DMS79 treated with DMSO at 0.1 percent for 48 hours (cell line): ENCODE data around the gene MINDY4.

ENCODE experiments used
- DNase-seq: peaks from one replicate; lab custom pipeline; 2025; lab: John Stamatoyannopoulos, UW

MINDY4 gene

GRCh38 chr7:30775992-30776391 lies 4.8 kb downstream of the MINDY4 start:
- DNase-seq: no peak

DNA sequence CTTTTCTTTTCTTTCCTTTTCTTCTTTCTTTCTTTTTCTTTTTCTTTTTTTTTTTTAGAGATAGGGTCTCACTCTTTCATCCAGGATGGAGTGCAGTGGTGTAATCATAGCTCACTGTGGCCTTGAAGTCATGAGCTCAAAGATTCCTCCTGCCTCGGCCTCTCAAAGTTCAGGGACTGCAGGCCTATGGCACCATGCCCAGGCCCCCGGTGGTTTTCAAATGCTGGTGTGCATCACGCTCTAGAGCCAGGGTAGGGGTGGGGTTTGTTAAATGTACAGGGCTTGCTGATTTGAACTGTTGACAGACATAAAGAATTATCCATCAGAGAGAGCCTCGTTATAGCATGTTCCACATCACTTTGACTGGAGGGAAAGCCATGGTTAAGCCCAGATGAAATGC lies 5.8 kb downstream of the MINDY4 start:
- no peak for DNase-seq

- DNase-seq: no peak
These were observed 7.2 kb downstream of the MINDY4 start for GRCh38 chr7:30778255-30779025.

GRCh38 chr7:30779574-30779973 lies 8.4 kb downstream of the MINDY4 start:
- no peak for DNase-seq

DNA sequence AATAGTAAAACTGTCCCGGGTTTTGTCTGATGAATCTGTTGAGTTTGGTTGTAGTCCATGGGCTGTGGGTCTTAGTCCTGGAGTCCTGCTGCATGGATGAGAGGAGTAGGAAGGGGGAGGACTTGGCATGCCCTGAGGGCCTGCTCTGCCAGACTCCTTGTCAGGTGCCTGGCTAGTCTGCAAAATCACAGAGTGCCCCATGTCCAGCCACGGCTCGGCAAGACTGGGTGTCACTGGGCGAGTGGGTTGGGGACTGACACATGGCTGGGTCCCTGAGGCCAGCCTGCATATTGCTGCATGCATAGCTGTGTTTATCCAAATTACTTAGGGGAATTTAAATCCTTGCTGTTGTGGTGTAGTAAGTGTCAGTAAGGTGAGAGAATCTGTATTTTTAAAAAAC lies 9.7 kb downstream of the MINDY4 start:
- no peak for DNase-seq

- no peak for DNase-seq
These were observed 11.5 kb downstream of the MINDY4 start for GRCh38 chr7:30782690-30783089.

- DNase-seq: no peak
These were observed 14.6 kb downstream of the MINDY4 start for GRCh38 chr7:30785786-30786185.

DNA sequence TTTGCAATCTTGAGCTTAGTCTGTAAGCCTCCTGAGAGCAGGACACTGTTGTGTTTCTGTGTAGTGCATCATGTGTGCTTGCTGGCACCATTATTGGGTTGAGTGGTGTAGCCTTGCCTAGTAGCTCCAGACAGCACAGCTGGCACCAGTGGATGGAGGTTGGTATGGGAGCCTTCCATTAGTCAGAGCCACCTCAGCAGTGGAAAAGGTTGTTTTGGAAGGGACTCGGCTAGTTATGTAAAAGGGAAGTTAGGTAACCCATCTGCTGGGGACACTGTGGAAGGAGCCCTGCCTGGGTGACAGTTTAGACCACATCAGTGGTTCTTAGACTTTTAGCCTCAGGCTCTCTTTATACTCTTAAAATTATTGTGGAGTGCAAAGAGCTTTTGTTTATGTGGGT lies 16.3 kb downstream of the MINDY4 start:
- no peak for DNase-seq

- DNase-seq: no peak
These were observed 17.6 kb downstream of the MINDY4 start for GRCh38 chr7:30788640-30789333.

DNA sequence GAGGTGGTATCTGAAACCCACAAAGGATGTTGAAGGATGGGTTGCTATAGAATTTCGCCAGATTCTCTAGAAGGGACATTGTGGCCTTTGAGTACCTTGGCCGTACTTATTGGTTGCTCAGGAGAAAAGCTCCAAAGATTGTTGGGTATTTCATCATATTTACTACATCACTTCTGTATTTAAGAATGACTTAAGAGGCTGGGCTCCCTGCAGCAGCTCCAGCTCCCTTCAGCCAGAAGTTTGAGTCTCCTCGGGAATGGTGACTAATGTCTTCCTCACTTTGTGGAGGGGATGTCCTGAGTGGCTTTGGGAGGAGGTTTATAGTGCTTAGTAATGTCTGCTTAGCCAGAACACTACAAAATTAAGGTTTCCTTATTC lies 18.1 kb downstream of the MINDY4 start:
- DNase-seq: no peak

DNA sequence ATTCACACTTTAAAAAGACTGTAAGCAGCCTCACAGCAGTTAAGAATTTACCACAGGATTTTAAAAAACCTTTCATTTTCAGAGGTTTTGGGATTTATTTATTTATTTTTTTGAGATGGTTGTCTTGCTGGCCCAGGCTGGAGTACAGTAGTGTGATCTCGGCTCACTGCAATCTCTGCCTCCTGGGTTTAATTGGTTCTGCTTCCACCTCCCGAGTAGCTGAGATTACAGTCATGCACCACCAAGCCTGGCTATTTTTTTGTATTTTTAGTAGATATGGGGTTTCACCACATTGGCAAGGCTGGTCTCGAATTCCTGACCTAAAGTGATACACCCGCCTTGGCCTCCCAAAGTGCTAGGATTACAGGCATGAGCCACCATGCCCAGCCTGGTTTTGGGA lies 19.1 kb downstream of the MINDY4 start:
- no peak for DNase-seq

GRCh38 chr7:30791114-30791513 lies 19.9 kb downstream of the MINDY4 start:
- no peak for DNase-seq

- no peak for DNase-seq
These were observed 24.1 kb downstream of the MINDY4 start for GRCh38 chr7:30795161-30795948.

DNA sequence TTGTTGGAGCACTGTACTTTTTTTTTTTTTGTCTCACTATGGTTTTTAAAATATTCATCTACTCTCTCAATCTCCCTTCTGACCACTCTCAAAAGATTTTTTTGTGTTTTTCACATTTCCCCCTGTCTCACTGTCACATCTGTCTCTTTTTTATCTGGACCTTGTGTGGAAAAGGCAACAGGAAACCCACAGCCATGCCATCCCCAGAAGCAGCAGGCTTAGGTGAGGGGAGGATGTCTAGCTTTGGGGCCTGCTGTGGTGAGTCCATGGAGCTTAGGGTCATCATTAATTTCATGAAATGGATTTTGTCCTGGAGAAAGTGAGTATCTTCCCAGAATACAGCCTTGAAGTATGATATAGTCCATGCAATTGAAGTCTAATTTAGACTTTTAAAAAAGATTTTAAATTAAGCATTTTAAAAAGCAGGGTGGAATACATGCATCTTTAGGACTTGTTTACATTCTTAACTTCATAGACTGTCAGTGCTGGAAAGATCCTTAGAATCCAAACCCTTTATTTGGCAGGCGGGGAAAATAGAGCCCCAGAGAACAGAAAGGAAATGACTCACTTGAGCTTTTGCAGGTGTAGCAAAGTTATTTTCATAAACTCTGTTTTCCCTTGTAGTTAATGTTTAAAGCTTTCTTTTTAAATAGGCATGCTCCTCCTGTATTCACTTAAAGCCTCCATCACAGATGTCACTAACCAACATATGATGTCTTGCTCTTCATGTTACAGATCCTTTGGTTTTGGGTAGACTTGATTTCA lies 25.1 kb downstream of the MINDY4 start:
- DNase-seq: no peak

DNA sequence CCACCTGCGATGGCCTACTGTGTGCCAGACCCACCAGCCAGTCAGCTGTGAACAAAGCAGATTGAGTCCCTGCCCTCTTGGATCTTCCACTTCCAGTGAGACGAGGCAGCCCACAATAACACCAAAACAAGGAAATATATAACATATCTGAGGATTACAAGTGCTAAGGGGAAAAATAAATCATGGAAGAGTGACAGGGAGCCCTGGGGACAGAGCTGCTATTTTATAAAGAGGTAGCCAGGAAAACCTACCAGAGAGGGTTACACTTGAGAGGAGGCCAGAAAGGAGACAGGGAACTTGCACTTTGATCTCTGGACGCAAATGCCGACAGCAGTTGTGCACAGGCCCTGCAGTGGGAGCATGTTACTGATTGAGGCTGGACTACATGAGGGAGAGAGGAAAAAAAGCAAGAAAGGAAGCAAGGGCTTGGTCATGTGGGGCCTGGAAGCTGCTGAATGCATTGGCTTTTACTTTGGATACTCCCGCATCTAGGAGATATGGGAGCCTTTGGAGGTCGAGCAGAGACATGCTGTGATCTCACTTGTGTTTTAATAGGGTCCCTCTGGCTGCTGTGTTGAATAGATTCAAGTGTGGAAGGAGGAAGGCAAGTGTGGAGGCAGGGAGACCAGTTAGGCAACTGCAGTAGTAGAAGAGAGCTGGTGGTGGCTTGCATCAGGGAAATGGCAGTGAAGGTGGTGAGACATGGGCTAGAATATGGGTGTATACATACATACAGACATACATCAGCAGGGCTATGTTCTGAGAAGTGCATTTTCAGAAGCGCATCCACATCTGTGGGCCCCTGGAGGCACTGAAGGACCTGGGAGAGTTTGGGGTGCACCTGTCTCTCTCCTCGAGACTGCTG lies 26.2 kb downstream of the MINDY4 start:
- no peak for DNase-seq

DNA sequence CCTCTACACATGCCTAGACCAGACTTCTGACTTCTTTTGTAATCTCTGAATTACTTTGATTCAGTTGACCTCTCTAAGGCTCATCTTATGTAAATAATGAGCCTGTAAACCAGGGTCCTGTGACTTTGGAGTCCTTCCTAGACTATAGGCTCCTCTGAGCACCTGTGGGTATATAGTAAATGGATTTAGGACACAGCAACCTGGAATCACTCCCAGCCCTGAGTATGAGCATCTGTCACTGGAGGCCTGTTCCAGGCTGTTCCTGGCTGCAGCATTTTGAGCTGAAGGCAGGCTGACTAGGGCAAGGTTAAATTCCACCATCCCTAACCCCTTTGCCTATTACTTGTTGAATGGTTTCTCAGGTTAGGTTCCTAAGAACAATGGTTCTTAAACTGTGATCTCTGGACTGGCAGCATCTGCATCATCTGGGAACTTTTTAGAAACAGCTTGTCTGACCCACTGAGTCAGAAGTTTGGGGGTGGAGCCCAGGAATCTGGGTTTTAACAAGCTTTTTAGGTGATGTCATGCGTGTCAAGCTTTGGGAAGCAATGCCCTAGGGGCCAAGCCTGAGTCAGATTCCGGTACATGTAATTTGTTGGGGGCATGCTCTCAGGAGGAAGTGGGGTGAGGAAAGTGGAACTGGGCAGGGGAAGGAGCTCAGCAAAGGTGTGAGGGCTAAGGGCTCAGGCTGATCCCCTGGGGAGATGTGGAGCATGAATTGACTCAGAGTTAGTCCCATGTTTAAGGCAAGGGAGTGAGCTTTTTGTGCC lies 28.2 kb downstream of the MINDY4 start:
- no peak for DNase-seq

- no peak for DNase-seq
These were observed 28.9 kb downstream of the MINDY4 start for GRCh38 chr7:30799976-30800661.

GRCh38 chr7:30800785-30801252 lies 29.6 kb downstream of the MINDY4 start:
- peak; percentile 70 for DNase-seq

- DNase-seq: no peak
These were observed 31.6 kb downstream of the MINDY4 start for GRCh38 chr7:30802812-30803211.
